Muscle of arm (tissue), 14 donors: Measurements from ENCODE around the gene PAGE1. TPM values are rescaled to one million over a fixed set of nuclear protein-coding genes. Genes with fewer than 3 reads are reported as not detected.
"Not testable (repeated sequence)": the region's sequence is repeated elsewhere in the genome, so short reads cannot be mapped to it uniquely, and the experiment has no call there.

Source experiments
- DNase-seq: peaks from one replicate; pipeline ENCODE4 v3.0.0-alpha.2; 2013
- long read RNA-seq, 11 donors: transcript quantifications; one replicate each; lab custom pipeline, GENCODE V29; 2026
- polyA plus RNA-seq, 12 donors: library from polyadenylated mRNA; unstranded; fragments of 120-200 nt; gene quantifications; one replicate each; pipeline ENCODE4 v1.2.1, GENCODE V29; 2013; ENCODE audit not compliant: insufficient read length in 12 of 12

Gene PAGE1, protein sequence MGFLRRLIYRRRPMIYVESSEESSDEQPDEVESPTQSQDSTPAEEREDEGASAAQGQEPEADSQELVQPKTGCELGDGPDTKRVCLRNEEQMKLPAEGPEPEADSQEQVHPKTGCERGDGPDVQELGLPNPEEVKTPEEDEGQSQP
- polyA plus RNA-seq = not detected
- long read RNA-seq, donor 1 = 0 reads
- long read RNA-seq, donor 2 = 0 reads
- long read RNA-seq, donor 3 = 0 reads
- long read RNA-seq, donor 4 = 0 reads
- long read RNA-seq, donor 5 = 0 reads
- long read RNA-seq, donor 6 = 0 reads
- long read RNA-seq, donor 7 = 0 reads
- long read RNA-seq, donor 8 = 0 reads
- long read RNA-seq, donor 9 = 0 reads
- long read RNA-seq, donor 10 = 0 reads
- long read RNA-seq, donor 11 = 0 reads

DNA sequence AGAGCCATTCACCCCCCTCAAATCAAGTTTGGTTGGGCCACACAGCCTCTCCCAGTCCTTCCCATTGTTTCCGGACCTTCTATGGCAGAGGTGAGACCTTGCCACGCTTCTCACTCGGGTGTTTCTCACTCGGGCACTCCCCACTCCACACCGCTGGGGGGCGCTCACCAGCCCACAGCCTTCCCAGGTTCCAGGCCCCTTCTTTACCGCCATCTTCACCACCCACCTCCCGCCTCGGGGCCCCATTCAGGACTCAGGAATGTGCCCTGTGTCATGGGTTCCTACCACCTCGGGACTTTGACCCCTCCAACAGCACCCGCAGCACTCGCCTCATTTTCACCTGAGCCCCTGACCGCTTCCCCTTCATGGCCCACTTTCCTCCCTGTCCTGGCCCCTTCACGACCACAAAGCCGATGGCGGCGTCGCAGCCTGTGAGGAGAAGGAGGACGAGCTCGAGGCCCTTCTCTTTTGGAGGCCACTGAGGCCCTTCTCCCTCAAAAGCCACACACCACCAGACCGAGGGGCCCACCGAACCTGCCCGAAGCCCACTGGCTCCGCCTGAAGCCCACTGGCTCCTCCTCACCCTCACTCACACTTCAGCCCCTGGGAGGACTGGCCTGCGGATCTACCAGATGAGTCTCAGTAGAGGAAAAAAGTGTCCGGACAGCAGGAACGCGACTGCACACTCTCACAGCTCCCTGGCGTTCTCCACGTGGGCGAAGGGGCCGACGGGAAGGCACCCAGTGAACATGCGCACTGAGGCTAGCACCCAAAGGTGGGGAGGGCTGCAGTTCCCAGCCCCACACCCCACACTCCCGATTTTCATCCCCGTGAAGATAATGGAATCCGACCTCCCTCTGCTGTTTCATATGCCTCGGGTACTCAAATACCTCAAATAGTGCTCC is at the start of gene PAGE1:
Gene PAGE1, minus strand, starts transcription at position 709 of the 905 bp plus-strand sequence. CDS start 1,214 bp downstream, outside the sequence.
- no peak for DNase-seq

DNA sequence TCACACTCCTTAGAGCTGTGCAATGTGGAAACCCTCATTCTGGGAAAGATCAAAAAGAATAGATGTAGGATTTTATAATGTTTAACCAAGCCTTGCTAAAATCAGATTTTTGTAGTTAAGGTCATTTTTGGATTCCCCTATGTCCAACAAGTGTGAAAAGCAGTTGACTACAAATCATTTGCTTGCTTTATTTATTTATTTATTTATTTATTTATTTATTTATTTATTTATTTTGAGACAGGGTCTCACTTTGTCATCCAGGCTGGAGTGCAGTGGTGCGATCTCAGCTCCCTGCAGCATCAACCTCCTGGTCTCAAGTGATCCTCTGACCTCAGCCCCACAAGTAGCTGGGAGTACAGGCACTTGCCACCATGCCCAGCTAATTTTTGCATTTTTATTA is 45.7 kb upstream of the PAGE1 start:
- not testable (repeated sequence) for DNase-seq

DNA sequence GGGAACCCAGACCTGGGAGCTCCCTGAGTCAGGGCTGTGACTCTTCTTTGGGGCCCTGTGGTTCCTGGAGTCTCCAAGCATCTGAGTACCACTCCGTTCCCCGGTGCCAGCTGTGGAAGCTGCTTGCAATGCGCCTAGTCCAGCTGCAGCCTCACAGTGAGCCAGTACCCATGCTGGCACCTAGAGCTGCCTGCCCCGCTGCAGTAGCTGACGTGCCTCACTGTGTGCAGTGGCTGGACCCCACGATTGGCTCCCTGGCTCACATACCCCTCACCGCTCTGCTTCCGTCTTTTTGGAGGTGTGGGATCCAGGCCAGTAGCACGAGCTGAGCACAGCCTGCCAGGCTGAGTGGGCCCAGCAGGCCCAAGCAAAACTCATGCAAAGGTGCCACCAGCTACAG is 32.1 kb upstream of the PAGE1 start:
- no peak for DNase-seq

DNA sequence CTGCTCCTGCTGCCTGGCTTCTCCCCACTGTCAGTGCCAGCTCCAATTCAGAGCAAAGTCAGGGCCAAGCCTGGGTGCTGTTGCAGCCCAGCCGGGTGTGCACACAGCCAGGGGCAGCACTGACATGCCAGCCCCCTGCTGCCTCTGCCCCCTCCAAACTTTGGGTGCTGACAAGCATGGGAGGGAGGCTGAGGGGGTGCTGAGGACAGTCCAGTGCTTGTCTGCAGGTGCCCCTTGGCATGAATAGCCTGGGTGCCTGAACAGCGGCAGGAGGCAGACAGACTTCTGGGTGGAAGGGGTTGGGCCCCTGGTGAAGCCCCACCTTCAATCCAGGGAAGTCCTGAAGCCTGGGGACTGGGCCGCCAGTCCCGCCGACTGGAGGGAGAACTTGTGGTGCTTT is 31.2 kb upstream of the PAGE1 start:
- DNase-seq = no peak

DNA sequence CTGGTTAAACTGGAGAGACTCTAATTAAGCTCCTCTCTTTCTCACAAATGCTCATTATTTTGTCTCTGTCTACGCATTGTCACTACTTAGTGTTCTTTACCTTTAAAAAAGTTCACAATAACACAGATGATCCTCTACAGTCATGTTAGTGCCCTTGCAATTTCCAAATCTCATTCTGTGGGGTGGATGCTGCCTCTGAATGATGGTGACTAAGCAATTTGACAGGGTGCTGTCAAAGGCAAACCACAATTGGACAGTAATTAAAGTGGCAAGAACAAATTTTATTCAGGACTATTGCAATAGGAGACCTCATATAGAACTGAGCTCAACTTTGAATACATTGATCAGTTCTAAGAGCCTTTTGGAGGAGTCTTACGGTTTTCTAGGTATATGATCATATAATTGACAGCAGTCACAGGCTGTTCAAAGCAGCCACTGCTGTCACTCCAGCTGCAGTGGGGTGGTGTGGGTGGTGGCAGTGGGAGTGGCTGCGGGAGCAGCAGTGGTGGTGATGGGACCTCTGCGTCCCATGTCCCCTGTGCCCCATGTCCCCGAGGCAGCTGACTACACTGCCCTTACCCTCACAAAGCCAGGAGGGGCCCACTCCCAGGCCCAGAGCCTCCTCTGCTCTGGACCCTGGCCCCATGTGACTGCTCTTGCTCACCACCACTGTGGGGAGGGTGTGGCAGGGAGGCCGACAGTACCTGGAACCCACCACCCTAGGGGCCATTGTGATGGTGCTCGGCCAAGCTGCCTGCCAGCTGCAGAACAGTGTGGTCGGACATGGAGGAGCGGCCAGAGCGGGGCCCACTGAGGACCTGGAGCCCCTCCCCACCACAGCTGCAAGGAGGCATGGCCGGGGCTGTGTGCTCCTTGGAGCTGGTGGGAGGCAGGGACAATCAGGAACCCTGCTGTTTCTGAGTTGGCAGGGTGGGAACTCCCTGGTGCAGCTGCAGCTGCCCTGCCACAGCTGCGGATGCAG is 30.4 kb upstream of the PAGE1 start:
- DNase-seq = no peak

DNA sequence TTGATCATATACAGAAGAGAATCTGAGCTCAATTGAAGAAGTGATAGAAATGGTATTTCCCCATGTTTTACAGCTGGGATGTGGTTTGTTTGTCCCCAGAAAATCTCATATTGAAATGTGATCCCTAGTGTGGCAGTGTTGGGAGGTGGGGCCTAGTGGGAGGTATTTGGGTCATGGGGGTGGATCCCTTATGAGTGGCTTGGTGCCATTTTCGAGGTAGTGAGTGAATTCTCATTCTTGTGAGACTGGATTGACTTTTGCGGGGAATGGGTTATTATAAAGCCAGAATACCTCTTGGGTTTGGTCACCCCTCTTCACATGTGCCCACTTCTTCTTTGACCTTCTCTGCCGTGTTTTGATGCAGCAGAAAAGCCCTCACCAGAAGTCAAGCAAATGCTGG is 29.6 kb upstream of the PAGE1 start:
- DNase-seq = no peak

GRCh38 chrX:49720106-49720505 is 24.3 kb upstream of the PAGE1 start:
- DNase-seq = not testable (repeated sequence)

- DNase-seq = no peak
Measured at GRCh38 chrX:49712577-49712976, 16.8 kb upstream of the PAGE1 start.

- DNase-seq = no peak
Measured at GRCh38 chrX:49710744-49711319, 15.0 kb upstream of the PAGE1 start.

DNA sequence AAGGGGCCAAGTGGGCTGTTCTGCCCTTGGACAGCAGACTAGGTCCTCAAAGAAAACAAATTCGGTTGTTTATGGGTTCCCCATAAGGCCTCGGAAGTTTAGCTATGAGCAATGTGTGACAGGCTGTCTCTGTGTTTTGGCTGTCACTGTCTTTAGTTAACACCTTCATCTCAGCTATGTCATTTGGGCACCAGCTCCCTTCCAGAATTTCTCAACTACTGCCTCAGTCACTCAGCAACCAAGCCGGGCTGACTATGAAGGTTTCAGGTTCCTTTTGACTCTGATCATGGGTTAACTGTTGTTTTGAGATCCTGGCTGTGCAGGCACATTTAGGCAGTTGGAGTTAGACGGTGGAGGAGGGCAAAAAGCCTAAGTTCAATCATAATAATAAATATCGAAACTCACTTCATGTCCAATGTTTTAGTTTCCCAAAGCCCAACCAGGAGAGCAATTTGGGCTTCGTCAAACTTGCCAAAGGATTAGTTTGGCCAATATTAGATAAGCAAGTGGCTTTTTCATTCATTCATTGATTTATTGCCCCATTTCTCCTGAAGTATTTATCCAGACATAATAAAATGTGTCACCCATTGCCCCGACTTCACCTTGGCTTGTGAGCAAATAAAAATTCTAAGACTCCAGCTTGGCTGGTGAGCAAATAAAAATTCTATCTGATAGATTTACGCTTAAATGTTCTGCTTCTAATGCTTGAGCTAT is 9.1 kb upstream of the PAGE1 start:
- DNase-seq = no peak

- no peak for DNase-seq
Measured at GRCh38 chrX:49701933-49702332, 6.1 kb upstream of the PAGE1 start.

DNA sequence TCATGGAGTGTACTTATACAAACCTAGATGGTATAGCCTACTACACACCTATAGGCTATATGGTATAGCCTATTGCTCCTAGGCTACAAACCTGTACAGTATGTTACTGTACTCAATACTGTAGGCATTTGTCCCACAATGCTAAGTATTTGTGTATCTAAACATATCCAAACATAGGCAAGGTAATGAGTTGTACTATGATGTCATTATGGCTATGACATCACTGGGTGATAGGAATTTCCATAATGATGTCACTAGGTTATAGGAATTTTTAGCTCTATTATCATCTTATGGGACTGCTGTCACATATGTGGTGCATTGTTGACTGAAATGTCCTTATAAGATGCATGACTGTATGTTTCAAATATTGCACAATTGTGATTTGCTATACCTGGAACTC is 5.5 kb upstream of the PAGE1 start:
- no peak for DNase-seq

- no peak for DNase-seq
Measured at GRCh38 chrX:49675075-49675719, 20.6 kb downstream of the PAGE1 start.

- DNase-seq = no peak
Measured at GRCh38 chrX:49673394-49673793, 22.4 kb downstream of the PAGE1 start.

DNA sequence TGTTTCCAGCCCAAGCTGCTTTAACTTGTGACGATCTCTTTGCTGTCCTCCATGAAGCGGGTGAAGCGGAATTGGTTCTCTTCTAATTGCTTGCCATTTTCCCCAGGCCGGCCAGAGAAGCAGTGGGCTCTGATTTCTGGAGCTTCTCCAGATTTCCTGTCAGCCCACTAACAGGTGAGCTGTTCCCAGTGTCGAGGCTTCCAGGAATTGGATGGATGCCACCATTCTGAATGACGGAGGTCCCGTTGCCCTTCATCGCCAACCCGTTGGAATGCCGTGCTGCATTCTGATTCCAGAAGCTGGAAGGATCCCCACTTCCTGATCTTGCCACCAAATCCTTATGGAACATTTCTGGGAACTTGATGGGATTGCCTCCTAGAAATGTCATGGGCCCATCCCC is 31.0 kb downstream of the PAGE1 start:
- no peak for DNase-seq

GRCh38 chrX:49661881-49662280 is 33.9 kb downstream of the PAGE1 start:
- no peak for DNase-seq

DNA sequence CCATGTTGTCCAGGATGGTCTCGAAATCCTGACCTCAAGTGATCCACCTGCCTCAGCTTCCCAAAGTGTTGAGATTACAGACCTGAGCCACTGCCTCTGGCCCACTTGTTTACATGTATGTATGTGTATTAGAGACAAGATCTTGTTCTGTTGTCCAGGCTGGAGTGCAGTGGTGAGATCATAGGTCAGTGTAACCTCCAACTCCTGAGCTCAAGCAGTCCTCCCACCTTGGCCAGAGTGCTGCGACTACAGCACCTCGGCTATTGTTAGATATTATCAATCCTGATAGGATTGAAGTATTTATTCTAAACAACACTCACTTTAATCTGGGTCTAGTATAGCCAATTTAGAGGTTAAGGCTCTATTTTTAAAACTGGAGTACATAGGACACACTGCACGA is 36.0 kb downstream of the PAGE1 start:
- DNase-seq = no peak

DNA sequence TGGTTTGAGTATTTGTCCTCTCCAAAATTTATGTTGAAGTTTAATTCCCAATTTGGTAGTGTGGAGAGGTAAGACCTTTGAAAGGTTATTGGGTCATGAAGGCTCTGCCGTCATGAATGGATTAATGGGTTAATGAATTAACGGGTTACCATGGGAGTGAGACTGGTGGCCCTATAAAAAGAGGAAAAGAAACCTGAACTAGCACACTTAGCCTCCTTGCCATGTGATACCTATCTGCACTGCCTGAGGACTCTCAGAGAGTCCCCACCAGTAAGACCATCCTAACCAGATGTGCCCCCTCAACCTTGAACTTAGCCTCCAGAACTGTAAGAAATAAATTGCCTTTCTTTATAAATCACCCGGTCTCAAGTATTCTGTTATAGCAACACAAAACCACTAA is 39.3 kb downstream of the PAGE1 start:
- no peak for DNase-seq

DNA sequence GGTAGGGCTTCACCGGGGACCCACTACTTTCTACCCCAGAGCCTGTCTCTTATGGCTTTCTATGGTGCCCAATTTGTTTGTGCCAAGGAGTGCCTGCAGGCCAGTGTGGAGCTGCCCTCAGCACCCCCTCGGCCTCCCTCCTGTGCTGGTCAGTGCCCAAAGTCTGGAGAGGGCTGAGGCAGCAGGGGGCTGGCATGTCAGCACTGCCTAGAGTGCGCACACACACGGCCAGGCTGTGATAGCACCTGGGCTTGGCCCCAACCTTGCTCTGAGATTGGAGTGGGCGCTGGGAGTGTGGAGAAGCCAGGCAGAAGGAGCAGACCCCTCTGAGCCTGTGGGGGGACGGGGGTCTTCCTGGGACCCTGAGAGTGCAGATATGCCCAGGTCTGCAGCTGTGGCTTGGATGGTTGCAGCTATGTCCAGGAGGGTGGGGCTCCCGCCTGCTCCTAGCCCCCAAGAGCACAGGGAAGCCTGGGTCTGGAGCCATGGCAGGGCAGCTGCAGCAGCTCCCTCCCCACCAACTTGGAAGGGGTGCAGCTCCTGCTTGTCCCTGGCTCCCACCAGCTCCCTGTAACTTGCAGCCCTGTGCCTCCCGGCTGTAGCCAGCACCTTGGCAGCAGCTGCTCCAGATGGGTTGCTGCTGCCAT is 50.7 kb downstream of the PAGE1 start:
- no peak for DNase-seq
